Measurements from ENCODE around the gene ATP6V1E1. TPM values are rescaled to one million over a fixed set of nuclear protein-coding genes. Genes with fewer than 3 reads are reported as not detected.

The ATP6V1E1 gene
- total RNA-seq, 4 donors from 2014 or later: 159 to 181 (median 165) TPM

- no peak for TF ChIP-seq CTCF (IDR thresholded peaks at IDR 0.05; ENCODE audit: low read depth)
These were observed 24.9 kb downstream of the ATP6V1E1 start for GRCh38 chr22:17603668-17604067.

GRCh38 chr22:17601031-17601430, 27.5 kb downstream of the ATP6V1E1 start:
- no peak for TF ChIP-seq CTCF (IDR thresholded peaks at IDR 0.05; ENCODE audit: low read depth)

GRCh38 chr22:17598318-17598717, 30.2 kb downstream of the ATP6V1E1 start:
- no peak for TF ChIP-seq CTCF (IDR thresholded peaks at IDR 0.05; ENCODE audit: low read depth)

- no peak for TF ChIP-seq CTCF (IDR thresholded peaks at IDR 0.05; ENCODE audit: low read depth)
These were observed 31.3 kb downstream of the ATP6V1E1 start for GRCh38 chr22:17597217-17597616.

DNA sequence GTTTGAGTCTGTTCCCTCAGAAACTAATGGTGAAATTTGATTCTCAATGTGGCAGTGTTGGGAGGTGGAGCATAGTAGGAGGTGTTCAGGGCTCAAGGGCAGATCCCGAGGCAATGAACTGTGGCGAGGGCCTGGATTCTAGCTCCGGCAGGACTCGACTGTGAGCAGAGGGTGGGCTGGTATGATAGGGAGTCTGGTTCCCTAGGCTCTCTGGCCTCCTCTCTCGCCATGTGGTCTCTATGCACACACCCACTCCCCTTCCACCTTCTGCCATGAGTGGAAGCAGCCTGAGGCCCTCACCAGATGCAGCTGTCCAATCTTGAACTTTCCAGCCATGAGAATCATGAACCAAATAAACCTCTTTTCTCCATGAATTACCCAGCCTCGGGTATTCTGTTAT, 32.3 kb downstream of the ATP6V1E1 start:
- no peak for TF ChIP-seq CTCF (IDR thresholded peaks at IDR 0.05; ENCODE audit: low read depth)

GRCh38 chr22:17592201-17592600, 36.3 kb downstream of the ATP6V1E1 start:
- TF ChIP-seq CTCF (IDR thresholded peaks at IDR 0.05; ENCODE audit: low read depth): no peak

DNA sequence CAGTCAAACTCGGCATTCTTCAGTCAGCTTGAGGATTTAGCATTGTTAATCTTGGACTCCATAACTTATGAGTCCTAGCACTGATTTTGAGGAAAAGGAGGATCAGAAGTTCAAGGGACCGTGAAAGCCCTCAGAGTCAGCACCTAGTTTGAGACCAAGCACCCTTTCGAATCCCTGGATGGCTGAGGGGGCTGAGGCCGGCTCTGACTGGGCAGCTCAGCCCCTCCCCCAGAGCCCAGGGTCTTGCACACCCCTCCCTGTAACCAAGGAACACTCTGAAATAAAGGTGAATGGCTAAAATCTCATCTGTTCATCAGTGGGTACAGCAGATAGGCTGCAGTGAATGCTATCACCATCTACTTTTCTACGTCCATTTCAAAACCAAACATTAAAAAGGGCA, 38.0 kb downstream of the ATP6V1E1 start:
- no peak for TF ChIP-seq CTCF (IDR thresholded peaks at IDR 0.05; ENCODE audit: low read depth)
